AG10803 (cell line): ENCODE measurements around the gene CAMK1.

Source experiments
- DNase-seq: peaks from one replicate; pipeline ENCODE4 v3.0.0; 2010; ENCODE audit warnings: low read depth
- H3K4me3 ChIP-seq: 2 replicates; pipeline ENCODE4 v1.5.1; 2011; ENCODE audit warnings: mild to moderate bottlenecking, low read length, control low read depth
- CTCF ChIP-seq: conservative IDR thresholded peaks from 2 replicates; pipeline ENCODE4 v1.5.1; 2011; ENCODE audit warnings: mild to moderate bottlenecking, low read length, control low read depth, inconsistent platforms

Gene CAMK1

GRCh38 chr3:9743548-9743947 lies 26.2 kb downstream of the CAMK1 start:
- TF ChIP-seq CTCF: no peak
- no peak overlapping the region for H3K4me3 ChIP-seq
- no peak for DNase-seq

GRCh38 chr3:9742560-9742959 lies 27.2 kb downstream of the CAMK1 start:
- no peak for DNase-seq
- TF ChIP-seq CTCF: no peak
- no peak overlapping the region for H3K4me3 ChIP-seq

- no peak for DNase-seq
- H3K4me3 ChIP-seq: no peak overlapping the region
- TF ChIP-seq CTCF: no peak
These were observed 30.6 kb downstream of the CAMK1 start for GRCh38 chr3:9739181-9739580.

- no peak overlapping the region for H3K4me3 ChIP-seq
- TF ChIP-seq CTCF: no peak
- no peak for DNase-seq
These were observed 32.9 kb downstream of the CAMK1 start for GRCh38 chr3:9736831-9737230.

- H3K4me3 ChIP-seq: peak overlapping the region; percentile 84
These were observed 37.0 kb downstream of the CAMK1 start for GRCh38 chr3:9732740-9733115.

GRCh38 chr3:9732080-9732739 lies 37.5 kb downstream of the CAMK1 start:
- no peak for TF ChIP-seq CTCF
- DNase-seq: no peak
- peak overlapping the region; percentile 84 for H3K4me3 ChIP-seq

More at GRCh38 chr3:9732740-9733115, 37.0 kb downstream of the CAMK1 start:
- peak; percentile 22 for DNase-seq
- TF ChIP-seq CTCF: no peak

GRCh38 chr3:9731206-9732079 lies 38.3 kb downstream of the CAMK1 start, which contains the start of gene BRPF1:
BRPF1 (plus strand) TSS chr3:9731735; CDS start chr3:9734141, 2,406 bp downstream.
- peak; percentile 3; the same call in 1 of the 2 replicates for TF ChIP-seq CTCF
- H3K4me3 ChIP-seq: peak within 1 kb of the TSS; percentile 84
- peak; percentile 100 for DNase-seq
